ENCODE measurements around the gene TNFRSF18. TPM values are rescaled to one million over a fixed set of nuclear protein-coding genes. Genes with fewer than 3 reads are reported as not detected.

Gene TNFRSF18
- total RNA-seq, 3 donors from 2014 or later: 1.6 to 2.2 (median 2.2) TPM

DNA sequence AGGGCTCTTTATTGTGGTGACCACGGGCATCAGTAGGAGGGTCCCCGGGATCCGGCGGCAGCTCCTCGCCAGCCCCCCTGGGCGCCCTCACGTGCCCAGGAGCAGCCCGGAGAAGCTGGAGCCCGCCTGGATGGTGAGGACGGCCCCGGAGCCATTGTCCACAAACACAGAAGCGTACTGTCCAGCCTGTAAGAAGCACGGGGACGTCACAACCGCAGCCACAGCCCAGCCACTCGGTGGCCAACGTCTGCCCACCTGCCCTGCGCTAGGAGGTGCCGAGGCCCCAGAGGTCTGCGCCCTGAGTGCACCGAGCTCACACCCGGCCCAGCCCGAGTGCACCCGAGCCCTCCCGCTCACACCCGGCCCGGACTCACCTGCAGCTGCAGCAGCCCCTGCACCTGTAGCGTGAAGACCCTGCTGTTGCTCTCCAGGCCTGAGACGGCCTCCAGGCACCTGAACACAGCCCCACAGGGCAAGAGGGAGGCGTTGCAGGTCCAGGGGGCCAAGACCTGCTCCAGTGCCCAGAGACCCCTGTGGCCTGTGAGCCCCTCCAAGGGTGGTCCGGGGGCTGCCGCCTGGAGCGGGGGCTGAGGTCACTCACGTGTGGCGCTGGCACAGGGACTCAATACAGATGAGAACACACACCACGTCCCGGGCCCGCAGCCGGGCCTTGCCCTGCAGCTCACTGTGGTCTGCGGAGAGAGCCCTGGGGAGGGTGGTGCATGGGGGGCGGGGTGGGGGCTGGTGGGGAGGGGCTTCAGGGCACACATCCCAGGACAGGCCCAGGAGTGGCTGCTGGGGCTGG is 36.3 kb upstream of the TNFRSF18 start:
- Histone ChIP-seq H3K4me3 (no peak overlapping the region), H3K4me1 (ENCODE audit: low read depth) (peaks cover 16% of the 10 kb centered on the region), H3K36me3 (ENCODE audit: low read depth) (no peaks in the 10 kb centered on the region), H3K9me3 (no peaks in the 10 kb centered on the region)
- intact Hi-C loops (cut with DNase I, micrococcal nuclease): no loop called here
- no peak for DNase-seq
- ATAC-seq: no peak
- TF ChIP-seq, protein P1, sequence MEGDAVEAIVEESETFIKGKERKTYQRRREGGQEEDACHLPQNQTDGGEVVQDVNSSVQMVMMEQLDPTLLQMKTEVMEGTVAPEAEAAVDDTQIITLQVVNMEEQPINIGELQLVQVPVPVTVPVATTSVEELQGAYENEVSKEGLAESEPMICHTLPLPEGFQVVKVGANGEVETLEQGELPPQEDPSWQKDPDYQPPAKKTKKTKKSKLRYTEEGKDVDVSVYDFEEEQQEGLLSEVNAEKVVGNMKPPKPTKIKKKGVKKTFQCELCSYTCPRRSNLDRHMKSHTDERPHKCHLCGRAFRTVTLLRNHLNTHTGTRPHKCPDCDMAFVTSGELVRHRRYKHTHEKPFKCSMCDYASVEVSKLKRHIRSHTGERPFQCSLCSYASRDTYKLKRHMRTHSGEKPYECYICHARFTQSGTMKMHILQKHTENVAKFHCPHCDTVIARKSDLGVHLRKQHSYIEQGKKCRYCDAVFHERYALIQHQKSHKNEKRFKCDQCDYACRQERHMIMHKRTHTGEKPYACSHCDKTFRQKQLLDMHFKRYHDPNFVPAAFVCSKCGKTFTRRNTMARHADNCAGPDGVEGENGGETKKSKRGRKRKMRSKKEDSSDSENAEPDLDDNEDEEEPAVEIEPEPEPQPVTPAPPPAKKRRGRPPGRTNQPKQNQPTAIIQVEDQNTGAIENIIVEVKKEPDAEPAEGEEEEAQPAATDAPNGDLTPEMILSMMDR (IDR thresholded peaks at IDR 0.05): no peak

DNA sequence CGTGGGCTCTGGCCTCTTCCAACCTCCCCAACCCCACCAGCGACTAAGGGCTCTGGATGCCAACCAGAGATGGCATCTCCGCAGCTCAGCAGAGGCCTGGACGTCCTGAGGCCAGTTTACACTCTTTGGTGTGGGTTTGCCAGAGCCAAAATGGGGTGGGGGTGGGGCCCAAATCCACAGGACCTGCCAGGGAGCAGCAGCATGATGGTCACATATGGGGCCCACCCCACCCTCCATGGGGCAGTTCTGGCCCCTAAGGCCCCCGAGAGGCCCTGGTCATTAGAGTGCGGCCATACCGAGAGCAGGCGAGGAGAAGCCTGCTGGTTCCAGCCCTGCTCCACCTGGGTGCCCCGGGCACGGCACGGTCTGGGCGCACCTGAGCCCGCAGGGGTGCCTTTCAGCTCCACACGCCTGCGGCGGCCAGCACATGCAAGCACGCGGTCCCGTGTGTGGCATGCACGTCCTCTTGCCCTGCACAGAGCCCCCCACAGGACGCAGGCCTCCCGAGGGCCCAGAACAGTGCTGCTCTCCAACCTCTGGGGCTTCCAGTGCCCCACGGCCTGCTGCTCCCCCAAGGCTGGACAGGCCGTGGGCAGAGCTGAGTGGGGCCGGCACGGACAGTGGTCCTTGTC is 35.3 kb upstream of the TNFRSF18 start:
- intact Hi-C loops (cut with DNase I, micrococcal nuclease): no loop called here
- H3K36me3 ChIP-seq (ENCODE audit: low read depth): no peaks in the 10 kb centered on the region
- no peak for DNase-seq
- TF ChIP-seq, protein P1 (IDR thresholded peaks at IDR 0.05): no peak
- no peak overlapping the region for H3K4me3 ChIP-seq
- H3K9me3 ChIP-seq: no peaks in the 10 kb centered on the region
- ATAC-seq: no peak
- H3K4me1 ChIP-seq (ENCODE audit: low read depth): peaks cover 24% of the 10 kb centered on the region

DNA sequence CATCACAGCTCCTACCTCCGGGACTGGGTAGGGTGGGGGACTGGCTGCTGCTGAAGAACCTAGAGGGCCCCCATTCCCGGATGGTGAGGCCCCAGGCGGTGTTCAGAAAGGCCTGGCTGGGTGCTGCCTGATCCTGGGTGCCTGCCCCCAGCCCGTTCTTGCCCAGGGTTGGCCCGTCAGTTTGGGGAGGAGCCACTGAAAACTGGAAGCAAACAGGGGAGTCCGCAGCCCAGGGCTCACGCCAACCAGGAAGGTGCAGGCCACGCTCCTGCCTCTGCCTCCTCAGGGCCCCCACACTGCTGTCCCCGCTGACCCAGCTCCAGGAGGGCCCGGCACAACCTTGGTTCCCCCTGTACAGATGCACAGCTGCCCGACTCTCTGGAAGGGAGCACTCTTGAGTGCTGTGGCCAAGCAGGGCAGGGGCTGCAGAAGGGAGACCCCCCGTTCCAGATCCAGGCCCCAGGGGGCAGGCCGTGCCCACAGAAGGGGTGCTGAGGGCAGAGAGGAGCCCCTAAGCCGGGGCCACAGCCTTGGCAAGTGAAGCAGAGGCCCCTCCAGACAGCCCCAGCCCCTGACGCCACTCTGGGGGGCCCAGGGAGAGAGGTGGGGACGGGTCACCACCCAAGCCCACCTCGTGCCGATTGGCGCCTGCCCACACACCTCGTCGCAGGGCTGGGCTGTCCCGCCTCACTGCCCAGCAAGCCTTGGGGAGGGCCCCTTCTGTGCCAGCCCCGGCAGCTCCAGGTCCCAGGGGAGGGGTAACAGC is 34.6 kb upstream of the TNFRSF18 start:
- no peak for ATAC-seq
- Histone ChIP-seq H3K4me1 (ENCODE audit: low read depth) (peaks cover 19% of the 10 kb centered on the region), H3K9me3 (no peaks in the 10 kb centered on the region), H3K36me3 (ENCODE audit: low read depth) (no peaks in the 10 kb centered on the region), H3K4me3 (no peak overlapping the region)
- intact Hi-C loops (cut with DNase I, micrococcal nuclease): no loop called here
- DNase-seq: no peak
- TF ChIP-seq, protein P1 (IDR thresholded peaks at IDR 0.05): no peak

DNA sequence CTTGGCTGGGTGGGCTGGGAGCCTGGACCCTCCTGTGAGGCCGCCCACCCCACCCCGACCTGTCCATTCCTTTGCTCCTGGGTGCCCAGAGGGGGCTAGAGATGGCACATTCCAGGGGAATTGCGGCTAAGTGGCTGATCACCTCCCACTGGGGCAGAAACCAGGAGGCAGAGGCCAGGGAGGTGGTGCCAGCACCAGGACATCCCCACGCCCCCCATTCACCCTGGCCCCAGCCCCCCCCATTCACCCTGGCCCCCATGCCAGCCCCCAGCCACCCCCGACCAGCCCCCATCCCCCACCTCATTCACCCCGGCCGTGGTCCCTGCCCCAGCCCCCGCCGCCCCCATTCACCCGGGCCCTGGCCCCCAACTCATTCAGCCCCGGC is 33.9 kb upstream of the TNFRSF18 start:
- TF ChIP-seq, protein P1 (IDR thresholded peaks at IDR 0.05): no peak
- no peak for DNase-seq
- intact Hi-C loops (cut with DNase I, micrococcal nuclease): no loop called here
- Histone ChIP-seq H3K4me1 (ENCODE audit: low read depth) (peaks cover 19% of the 10 kb centered on the region), H3K4me3 (no peak overlapping the region), H3K36me3 (ENCODE audit: low read depth) (no peaks in the 10 kb centered on the region), H3K9me3 (no peaks in the 10 kb centered on the region)
- ATAC-seq: no peak

DNA sequence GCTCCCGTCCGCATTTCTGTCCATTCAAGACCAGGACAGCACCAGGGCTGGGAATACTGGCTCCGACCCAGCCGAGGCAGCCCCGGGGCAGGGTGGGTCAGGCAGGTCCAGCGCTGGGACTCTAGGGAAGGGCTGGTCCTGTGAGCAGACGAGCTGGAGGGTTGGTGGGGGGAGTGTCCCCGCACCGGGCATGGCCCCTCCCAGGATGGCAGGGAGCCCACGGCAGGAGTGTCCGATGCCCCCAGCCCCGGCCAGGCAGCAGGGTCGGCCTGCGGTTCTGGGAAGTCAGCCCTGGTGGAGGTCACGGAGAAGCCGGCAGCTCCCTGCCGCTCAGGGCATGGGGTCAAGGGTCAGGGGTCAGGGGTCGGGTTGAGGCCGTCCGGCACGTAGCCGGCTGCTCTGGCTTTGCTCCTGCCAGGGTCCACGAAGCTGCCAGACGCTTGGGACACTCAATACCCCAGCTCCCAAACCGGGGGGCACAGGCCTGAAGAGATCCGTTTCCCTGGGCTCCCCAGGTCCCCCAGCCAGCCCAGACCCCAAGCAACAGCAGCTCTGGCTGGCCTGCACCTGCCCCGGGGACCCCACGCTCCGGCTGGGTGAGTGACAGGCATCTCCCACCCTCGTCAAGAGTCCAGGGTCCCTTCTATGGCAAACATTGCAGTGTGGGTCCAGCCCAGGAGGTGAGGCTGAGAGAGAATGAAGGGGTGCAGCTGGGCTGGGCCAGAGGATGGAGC is 33.4 kb upstream of the TNFRSF18 start:
- ATAC-seq (no peak), DNase-seq (peak in 1 of 3 donors; percentile 35)
- TF ChIP-seq, protein P1 (IDR thresholded peaks at IDR 0.05): no peak
- Histone ChIP-seq H3K4me1 (ENCODE audit: low read depth) (peaks cover 19% of the 10 kb centered on the region), H3K4me3 (no peak overlapping the region), H3K9me3 (no peaks in the 10 kb centered on the region), H3K36me3 (ENCODE audit: low read depth) (no peaks in the 10 kb centered on the region)
- intact Hi-C loops (cut with DNase I, micrococcal nuclease): no loop called here
